Measurements from ENCODE around the gene VTA1. TPM values are rescaled to one million over a fixed set of nuclear protein-coding genes. Genes with fewer than 3 reads are reported as not detected.

The VTA1 gene
- total and polyA plus RNA-seq, 2 of the 13 experiments (the other 11 are each of a cell fraction or from before 2014, with no cell fraction given), result 70.7 to 89.1 TPM

DNA sequence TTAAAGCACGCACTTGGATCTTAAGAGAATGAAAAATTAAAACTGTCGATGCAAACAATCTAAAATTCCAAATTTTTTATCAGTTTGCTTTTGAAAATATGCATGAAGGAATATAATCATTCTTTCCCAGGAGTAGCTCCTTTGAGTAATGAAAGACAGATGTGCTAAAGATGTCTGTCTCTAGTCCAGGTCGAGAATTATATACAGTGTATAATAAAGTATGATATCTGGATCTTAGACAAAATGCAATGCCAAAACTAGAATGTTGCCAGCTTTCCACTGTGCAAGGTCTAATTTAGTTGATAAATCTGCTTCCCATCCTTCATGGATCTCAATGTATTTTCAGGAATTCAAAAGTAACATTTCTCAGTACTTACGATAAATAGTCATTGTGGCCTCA is 89.6 kb downstream of the VTA1 start (continued):
- TF ChIP-seq, protein P1, sequence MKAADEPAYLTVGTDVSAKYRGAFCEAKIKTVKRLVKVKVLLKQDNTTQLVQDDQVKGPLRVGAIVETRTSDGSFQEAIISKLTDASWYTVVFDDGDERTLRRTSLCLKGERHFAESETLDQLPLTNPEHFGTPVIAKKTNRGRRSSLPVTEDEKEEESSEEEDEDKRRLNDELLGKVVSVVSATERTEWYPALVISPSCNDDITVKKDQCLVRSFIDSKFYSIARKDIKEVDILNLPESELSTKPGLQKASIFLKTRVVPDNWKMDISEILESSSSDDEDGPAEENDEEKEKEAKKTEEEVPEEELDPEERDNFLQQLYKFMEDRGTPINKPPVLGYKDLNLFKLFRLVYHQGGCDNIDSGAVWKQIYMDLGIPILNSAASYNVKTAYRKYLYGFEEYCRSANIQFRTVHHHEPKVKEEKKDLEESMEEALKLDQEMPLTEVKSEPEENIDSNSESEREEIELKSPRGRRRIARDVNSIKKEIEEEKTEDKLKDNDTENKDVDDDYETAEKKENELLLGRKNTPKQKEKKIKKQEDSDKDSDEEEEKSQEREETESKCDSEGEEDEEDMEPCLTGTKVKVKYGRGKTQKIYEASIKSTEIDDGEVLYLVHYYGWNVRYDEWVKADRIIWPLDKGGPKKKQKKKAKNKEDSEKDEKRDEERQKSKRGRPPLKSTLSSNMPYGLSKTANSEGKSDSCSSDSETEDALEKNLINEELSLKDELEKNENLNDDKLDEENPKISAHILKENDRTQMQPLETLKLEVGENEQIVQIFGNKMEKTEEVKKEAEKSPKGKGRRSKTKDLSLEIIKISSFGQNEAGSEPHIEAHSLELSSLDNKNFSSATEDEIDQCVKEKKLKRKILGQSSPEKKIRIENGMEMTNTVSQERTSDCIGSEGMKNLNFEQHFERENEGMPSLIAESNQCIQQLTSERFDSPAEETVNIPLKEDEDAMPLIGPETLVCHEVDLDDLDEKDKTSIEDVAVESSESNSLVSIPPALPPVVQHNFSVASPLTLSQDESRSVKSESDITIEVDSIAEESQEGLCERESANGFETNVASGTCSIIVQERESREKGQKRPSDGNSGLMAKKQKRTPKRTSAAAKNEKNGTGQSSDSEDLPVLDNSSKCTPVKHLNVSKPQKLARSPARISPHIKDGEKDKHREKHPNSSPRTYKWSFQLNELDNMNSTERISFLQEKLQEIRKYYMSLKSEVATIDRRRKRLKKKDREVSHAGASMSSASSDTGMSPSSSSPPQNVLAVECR (CRISPR knock-in tag; IDR thresholded peaks at IDR 0.05; ENCODE audit: borderline replicate concordance), result no peak
- TF ChIP-seq ZMYM2 (CRISPR knock-in tag; IDR thresholded peaks at IDR 0.05), result no peak
- TF ChIP-seq BRCA1 (CRISPR knock-in tag; IDR thresholded peaks at IDR 0.05), result no peak
- TF ChIP-seq ZXDC (CRISPR knock-in tag; IDR thresholded peaks at IDR 0.05), result no peak
- TF ChIP-seq, protein P2, sequence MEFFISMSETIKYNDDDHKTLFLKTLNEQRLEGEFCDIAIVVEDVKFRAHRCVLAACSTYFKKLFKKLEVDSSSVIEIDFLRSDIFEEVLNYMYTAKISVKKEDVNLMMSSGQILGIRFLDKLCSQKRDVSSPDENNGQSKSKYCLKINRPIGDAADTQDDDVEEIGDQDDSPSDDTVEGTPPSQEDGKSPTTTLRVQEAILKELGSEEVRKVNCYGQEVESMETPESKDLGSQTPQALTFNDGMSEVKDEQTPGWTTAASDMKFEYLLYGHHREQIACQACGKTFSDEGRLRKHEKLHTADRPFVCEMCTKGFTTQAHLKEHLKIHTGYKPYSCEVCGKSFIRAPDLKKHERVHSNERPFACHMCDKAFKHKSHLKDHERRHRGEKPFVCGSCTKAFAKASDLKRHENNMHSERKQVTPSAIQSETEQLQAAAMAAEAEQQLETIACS (CRISPR knock-in tag; IDR thresholded peaks at IDR 0.05), result no peak
- no peak for TF ChIP-seq ZNF547 (CRISPR knock-in tag; IDR thresholded peaks at IDR 0.05)
- no peak for TF ChIP-seq HMG20A (CRISPR knock-in tag; IDR thresholded peaks at IDR 0.05; ENCODE audit: borderline replicate concordance)

Measured in HepG2 (cell line).